CD4-positive, CD25-positive, alpha-beta regulatory T cell (primary cell): ENCODE measurements around the gene PLXNA4. TPM values are rescaled to one million over a fixed set of nuclear protein-coding genes. Genes with fewer than 3 reads are reported as not detected.

ENCODE experiments used
- ATAC-seq, 2 donors: fragments of 150-1000 bp; cut with Tn5 transposase; one replicate each; pipeline ENCODE4 v1.10.0; 2021; ENCODE audit warnings: low read depth in 2 of 2, moderate number of reproducible peaks in 2 of 2, moderate library complexity in 1 of 2
- DNase-seq, 3 donors: peaks; one replicate each; pipeline versions ENCODE4 v3.0.0 to v3.0.0-alpha.2; 2012 to 2022; ENCODE audit warnings: mixed read lengths in 1 of 3
- H3K27ac ChIP-seq: one replicate; pipeline ENCODE4 v1.7.0; 2013; ENCODE audit warnings: mild to moderate bottlenecking, low read length; ENCODE audit not compliant: insufficient read depth, poor library complexity, severe bottlenecking
- H3K27me3 ChIP-seq: one replicate; pipeline ENCODE4 v1.7.0; 2013; ENCODE audit warnings: low read length; ENCODE audit not compliant: control insufficient read depth, insufficient read depth
- H3K36me3 ChIP-seq: one replicate; pipeline ENCODE4 v1.7.0; 2013; ENCODE audit warnings: mild to moderate bottlenecking, low read length, moderate library complexity; ENCODE audit not compliant: control insufficient read depth, insufficient read depth
- H3K4me1 ChIP-seq: 2 replicates; pipeline ENCODE4 v1.7.0; 2013; ENCODE audit warnings: mild to moderate bottlenecking, low read length; ENCODE audit not compliant: insufficient read depth, control insufficient read depth, poor library complexity, severe bottlenecking
- H3K4me3 ChIP-seq: one replicate; pipeline ENCODE4 v1.7.0; 2013; ENCODE audit warnings: low read depth, mild to moderate bottlenecking, low read length, moderate library complexity
- H3K9me3 ChIP-seq, 2 experiments: 1 replicate in 1 of 2; 2 replicates in 1 of 2; pipeline ENCODE4 v1.7.0; 2013; ENCODE audit warnings: low read length in 2 of 2, mild to moderate bottlenecking in 1 of 2, moderate library complexity in 1 of 2; ENCODE audit not compliant: control insufficient read depth in 2 of 2
- H3K27ac Mint-ChIP-seq, 3 donors: one replicate each; pipeline ENCODE4 v1.8.0; 2020 to 2022; ENCODE audit warnings: mild to moderate bottlenecking in 3 of 3, mixed read lengths in 3 of 3, moderate library complexity in 2 of 3
- H3K27me3 Mint-ChIP-seq: one replicate; pipeline ENCODE4 v1.8.0; 2022; ENCODE audit warnings: mild to moderate bottlenecking, mixed read lengths
- H3K36me3 Mint-ChIP-seq: one replicate; pipeline ENCODE4 v1.8.0; 2020; ENCODE audit warnings: mixed read lengths
- H3K4me1 Mint-ChIP-seq, 4 donors: one replicate each; pipeline ENCODE4 v1.8.0; 2020 to 2022; ENCODE audit warnings: mixed read lengths in 4 of 4, mild to moderate bottlenecking in 1 of 4
- H3K4me3 Mint-ChIP-seq, 4 donors: one replicate each; pipeline ENCODE4 v1.8.0; 2020 to 2022; ENCODE audit warnings: mild to moderate bottlenecking in 4 of 4, mixed read lengths in 4 of 4, moderate library complexity in 3 of 4
- H3K9me3 Mint-ChIP-seq, 7 donors: one replicate each; pipeline ENCODE4 v1.8.0; 2020 to 2022; ENCODE audit warnings: mixed read lengths in 7 of 7, mild to moderate bottlenecking in 3 of 7, moderate library complexity in 2 of 7
- polyA plus RNA-seq, 4 donors: library from polyadenylated mRNA; unstranded; fragments of 300-500 nt; fragmentation: Illumina TruSeq; gene quantifications; one replicate each; pipeline ENCODE4 v1.2.3, GENCODE V29; 2021
- total RNA-seq: library from RNA; stranded (reverse); gene quantifications from one replicate; pipeline ENCODE4 v1.2.3, GENCODE V29; 2022

Gene PLXNA4
- total and polyA plus RNA-seq, 5 donors from 2014 or later, result 0.27 TPM; not detected in 4

DNA sequence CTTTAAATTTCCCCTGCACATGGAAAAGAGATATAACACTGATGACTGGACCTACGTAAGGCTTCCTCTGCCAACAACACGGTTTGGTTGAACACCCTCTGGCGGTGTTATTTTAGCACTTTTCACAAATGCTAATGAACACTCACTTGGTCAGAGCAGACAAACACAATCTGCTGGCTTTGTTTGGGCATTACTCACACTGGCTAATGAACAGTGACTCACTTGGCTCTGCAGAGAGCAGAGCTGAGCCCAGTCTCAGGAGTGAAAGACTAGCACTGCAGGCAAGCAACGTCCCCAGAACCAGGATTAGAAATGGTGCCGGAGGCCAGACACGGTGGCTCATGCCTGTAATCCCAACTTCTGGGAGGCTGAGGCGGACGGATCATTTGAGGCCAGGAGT, 430.8 kb downstream of the PLXNA4 start:
- no peak overlapping the region for H3K4me3 ChIP-seq
- no peaks in the 10 kb centered on the region for H3K4me1 ChIP-seq
- H3K9me3 Mint-ChIP-seq, result no peaks in the 10 kb centered on the region
- ATAC-seq (no peak), DNase-seq (no peak)
- H3K9me3 ChIP-seq, result no peaks in the 10 kb centered on the region
- H3K27me3 Mint-ChIP-seq, result no peaks in the 10 kb centered on the region
- H3K4me3 Mint-ChIP-seq, result no peak overlapping the region
- no peaks in the 10 kb centered on the region for H3K27me3 ChIP-seq
- no peak overlapping the region for H3K27ac Mint-ChIP-seq
- no peaks in the 10 kb centered on the region for H3K4me1 Mint-ChIP-seq
- no peak overlapping the region for H3K27ac ChIP-seq
- no peaks in the 10 kb centered on the region for H3K36me3 ChIP-seq
- no peaks in the 10 kb centered on the region for H3K36me3 Mint-ChIP-seq

DNA sequence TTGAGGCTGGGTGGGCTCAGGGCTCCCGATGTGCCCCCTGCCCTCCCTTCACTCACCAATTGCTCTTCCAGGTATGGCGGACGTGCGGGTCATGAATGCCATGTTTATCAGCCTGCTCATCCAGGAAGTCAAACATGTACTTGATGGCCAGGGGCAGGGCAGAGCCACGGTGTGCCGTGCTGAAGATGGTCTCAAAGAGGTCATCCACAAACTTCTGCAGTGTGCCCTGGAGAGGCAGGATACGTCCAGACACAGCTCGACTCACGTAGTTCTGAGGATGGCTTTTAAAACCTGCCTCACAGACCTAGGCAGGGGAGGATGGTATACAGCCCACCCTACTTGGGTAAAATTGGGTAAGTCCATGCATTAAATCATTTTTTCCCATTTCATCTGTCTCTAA, 431.2 kb downstream of the PLXNA4 start:
- no peak for ATAC-seq
- H3K4me3 Mint-ChIP-seq, result no peak overlapping the region
- H3K9me3 Mint-ChIP-seq, result no peaks in the 10 kb centered on the region
- no peak for DNase-seq
- H3K27me3 Mint-ChIP-seq, result no peaks in the 10 kb centered on the region
- no peaks in the 10 kb centered on the region for H3K4me1 Mint-ChIP-seq
- no peaks in the 10 kb centered on the region for H3K36me3 Mint-ChIP-seq
- no peaks in the 10 kb centered on the region for H3K4me1 ChIP-seq
- no peak overlapping the region for H3K27ac Mint-ChIP-seq
- no peak overlapping the region for H3K27ac ChIP-seq
- no peaks in the 10 kb centered on the region for H3K9me3 ChIP-seq
- no peak overlapping the region for H3K4me3 ChIP-seq
- no peaks in the 10 kb centered on the region for H3K27me3 ChIP-seq
- H3K36me3 ChIP-seq, result no peaks in the 10 kb centered on the region

DNA sequence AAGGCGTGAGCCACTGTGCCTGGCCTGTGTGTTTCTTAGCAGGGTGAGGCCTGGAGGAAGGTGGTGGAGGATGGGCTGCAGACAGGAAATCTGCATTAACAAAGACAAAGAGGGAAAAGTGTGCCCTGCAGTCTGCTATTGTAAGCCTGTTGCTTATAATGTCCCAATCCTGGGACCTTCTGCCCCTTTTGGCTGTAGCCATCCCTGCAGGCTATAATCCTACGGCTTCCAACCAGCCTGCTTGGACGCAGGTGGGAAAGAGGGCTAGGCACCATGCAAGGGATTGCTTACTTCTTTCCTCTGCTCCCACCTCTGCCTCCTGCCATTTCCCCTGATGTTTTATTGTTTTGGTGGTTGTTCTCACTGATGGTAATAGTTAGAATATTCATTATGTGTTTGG, 434.3 kb downstream of the PLXNA4 start:
- no peaks in the 10 kb centered on the region for H3K27me3 ChIP-seq
- Mint-ChIP-seq H3K4me1 (no peaks in the 10 kb centered on the region), H3K36me3 (no peaks in the 10 kb centered on the region), H3K27me3 (no peaks in the 10 kb centered on the region), H3K4me3 (no peak overlapping the region), H3K9me3 (peaks cover 0 to 2% (median 0%) of the 10 kb centered on the region in 7 donors), H3K27ac (no peak overlapping the region)
- H3K4me1 ChIP-seq, result no peaks in the 10 kb centered on the region
- no peaks in the 10 kb centered on the region for H3K36me3 ChIP-seq
- ATAC-seq, result no peak
- no peaks in the 10 kb centered on the region for H3K9me3 ChIP-seq
- no peak for DNase-seq
- H3K27ac ChIP-seq, result no peak overlapping the region
- no peak overlapping the region for H3K4me3 ChIP-seq

DNA sequence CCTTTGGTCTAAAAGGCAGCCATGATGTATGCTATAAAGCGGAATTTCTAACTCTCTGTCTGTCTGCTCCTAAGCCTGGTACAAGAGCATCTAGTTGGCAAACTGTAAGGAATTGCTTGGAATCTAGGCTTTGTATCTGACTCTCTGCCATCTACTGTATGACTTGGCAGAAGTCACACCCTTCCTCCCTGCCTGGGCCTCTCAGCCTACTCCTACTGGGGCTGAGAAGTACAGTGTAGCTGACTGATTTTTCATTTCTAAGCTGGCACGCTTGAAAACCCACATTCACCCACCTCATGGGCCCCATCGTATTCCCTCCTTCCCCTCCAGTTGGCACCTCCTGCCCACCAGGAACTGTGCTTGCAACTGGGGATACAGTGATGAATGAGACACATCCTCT, 435.2 kb downstream of the PLXNA4 start:
- Mint-ChIP-seq H3K4me1 (no peaks in the 10 kb centered on the region), H3K27me3 (no peaks in the 10 kb centered on the region), H3K27ac (no peak overlapping the region), H3K9me3 (peaks cover 0 to 2% (median 0%) of the 10 kb centered on the region in 7 donors), H3K4me3 (no peak overlapping the region), H3K36me3 (no peaks in the 10 kb centered on the region)
- DNase-seq, result no peak
- Histone ChIP-seq H3K9me3 (no peaks in the 10 kb centered on the region), H3K36me3 (no peaks in the 10 kb centered on the region), H3K4me1 (no peaks in the 10 kb centered on the region), H3K4me3 (no peak overlapping the region), H3K27me3 (no peaks in the 10 kb centered on the region), H3K27ac (no peak overlapping the region)
- ATAC-seq, result no peak

DNA sequence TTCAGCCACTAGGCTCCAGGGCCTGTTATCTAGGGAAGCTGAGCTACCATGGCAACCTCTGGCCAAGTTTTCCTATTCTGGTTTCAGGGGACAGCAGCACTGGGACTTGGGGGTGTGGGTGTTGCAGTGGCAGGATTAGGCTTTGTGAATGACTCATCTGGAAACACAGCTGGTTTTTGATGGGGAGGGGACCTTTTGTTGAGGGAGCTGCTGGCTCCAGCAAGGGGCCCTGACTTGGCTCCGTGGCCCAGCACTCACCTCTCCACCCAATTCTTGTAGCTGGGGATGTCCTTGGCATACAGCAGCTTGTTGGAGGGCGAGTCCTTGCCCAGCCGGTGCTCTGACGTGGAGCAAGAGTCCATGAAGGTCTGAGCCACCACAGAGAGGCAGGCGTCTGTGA, 435.9 kb downstream of the PLXNA4 start:
- ATAC-seq (no peak), DNase-seq (no peak)
- Histone ChIP-seq H3K9me3 (no peaks in the 10 kb centered on the region), H3K27ac (no peak overlapping the region), H3K4me1 (no peaks in the 10 kb centered on the region), H3K36me3 (no peaks in the 10 kb centered on the region), H3K4me3 (no peak overlapping the region), H3K27me3 (no peaks in the 10 kb centered on the region)
- Mint-ChIP-seq H3K4me1 (no peaks in the 10 kb centered on the region), H3K9me3 (peaks cover 0 to 2% (median 0%) of the 10 kb centered on the region in 7 donors), H3K36me3 (no peaks in the 10 kb centered on the region), H3K4me3 (no peak overlapping the region), H3K27ac (peak overlapping the region in 1 of 3 donors; percentile 16), H3K27me3 (no peaks in the 10 kb centered on the region)

DNA sequence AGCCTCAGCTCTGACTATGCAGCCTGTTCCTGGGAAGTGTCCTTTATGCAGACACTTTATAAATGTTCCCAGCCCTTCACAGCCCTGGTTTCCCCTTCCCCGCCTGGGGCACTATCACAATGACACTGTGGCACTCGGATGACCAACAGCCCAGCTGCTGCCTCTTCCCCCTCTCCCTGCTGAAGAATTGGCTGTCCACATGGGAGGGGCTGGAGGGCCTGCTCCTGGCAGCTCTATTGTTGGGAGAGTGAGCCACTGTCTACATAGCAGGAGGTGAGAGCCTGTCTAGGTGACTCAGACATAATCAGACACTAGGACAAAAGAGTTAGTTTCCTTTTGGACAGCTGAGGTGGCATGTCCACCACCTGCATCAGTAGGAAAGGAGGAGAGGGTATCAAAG, 437.5 kb downstream of the PLXNA4 start:
- H3K27me3 Mint-ChIP-seq, result no peaks in the 10 kb centered on the region
- no peaks in the 10 kb centered on the region for H3K36me3 ChIP-seq
- no peaks in the 10 kb centered on the region for H3K4me1 Mint-ChIP-seq
- peaks cover 0 to 2% (median 0%) of the 10 kb centered on the region in 7 donors for H3K9me3 Mint-ChIP-seq
- no peaks in the 10 kb centered on the region for H3K4me1 ChIP-seq
- H3K36me3 Mint-ChIP-seq, result no peaks in the 10 kb centered on the region
- no peaks in the 10 kb centered on the region for H3K9me3 ChIP-seq
- no peaks in the 10 kb centered on the region for H3K27me3 ChIP-seq
- no peak overlapping the region for H3K27ac Mint-ChIP-seq
- no peak for ATAC-seq
- DNase-seq, result no peak
- no peak overlapping the region for H3K4me3 ChIP-seq
- H3K4me3 Mint-ChIP-seq, result no peak overlapping the region
- H3K27ac ChIP-seq, result no peak overlapping the region

DNA sequence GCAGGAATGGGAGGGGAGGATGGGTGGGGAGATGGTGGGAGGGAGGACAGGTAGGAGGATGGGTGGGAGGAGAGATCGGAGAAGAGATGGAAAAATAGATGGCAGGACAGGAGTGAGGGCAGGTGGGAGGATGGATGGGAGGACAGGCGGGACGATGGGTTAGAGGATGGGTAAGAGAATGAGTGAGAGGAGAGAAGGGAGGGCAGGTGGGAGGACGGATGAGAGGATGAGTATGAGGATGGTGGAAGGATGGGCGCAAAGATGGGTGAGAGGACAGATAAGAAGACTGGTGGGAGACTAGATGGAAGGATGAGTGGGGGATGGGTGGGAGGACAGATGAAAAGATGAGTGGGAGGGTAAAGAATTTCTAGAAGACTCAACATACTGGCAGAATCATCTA, 438.6 kb downstream of the PLXNA4 start:
- H3K4me1 Mint-ChIP-seq, result no peaks in the 10 kb centered on the region
- no peak overlapping the region for H3K4me3 Mint-ChIP-seq

DNA sequence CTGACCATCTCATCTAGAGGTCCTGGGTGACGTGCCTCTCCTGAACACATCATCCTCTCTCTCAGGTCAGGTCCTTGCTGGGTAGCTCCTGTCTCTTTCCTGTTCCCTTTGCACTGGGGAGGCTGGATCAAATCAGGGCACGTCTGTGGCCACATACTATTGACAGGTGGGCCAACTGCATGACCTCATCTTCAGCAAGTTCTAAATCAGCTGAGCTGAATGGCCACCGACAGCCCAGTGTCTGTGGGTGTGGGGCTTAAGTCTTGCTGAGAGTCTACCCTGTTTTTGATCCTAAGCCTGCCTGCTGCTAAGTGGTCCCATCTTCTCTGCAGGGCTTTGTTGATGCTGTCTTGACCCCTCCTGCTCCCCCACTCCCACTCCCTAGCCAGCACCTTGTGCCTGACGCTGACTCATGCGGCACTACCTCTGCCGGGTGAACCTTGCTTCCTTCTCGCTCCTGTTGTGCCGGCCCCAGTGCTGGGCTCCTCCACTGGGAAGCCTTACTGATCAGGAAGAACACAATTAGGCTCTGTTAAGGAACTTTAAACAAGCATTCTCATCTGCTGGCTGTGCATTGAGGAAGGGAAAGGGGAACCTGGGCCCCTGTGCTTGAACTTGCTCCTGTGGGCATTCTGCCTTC, 440.4 kb downstream of the PLXNA4 start:
- Histone ChIP-seq H3K27me3 (no peaks in the 10 kb centered on the region), H3K36me3 (no peaks in the 10 kb centered on the region), H3K4me3 (no peak overlapping the region), H3K9me3 (no peaks in the 10 kb centered on the region), H3K27ac (no peak overlapping the region), H3K4me1 (no peaks in the 10 kb centered on the region)
- Mint-ChIP-seq H3K27ac (no peak overlapping the region), H3K27me3 (no peaks in the 10 kb centered on the region), H3K36me3 (no peaks in the 10 kb centered on the region), H3K9me3 (peaks cover 0 to 2% (median 0%) of the 10 kb centered on the region in 7 donors), H3K4me3 (no peak overlapping the region), H3K4me1 (no peaks in the 10 kb centered on the region)
- no peak for ATAC-seq
- no peak for DNase-seq

More for the DNA sequence above, 438.6 kb downstream of the PLXNA4 start:
- no peak for ATAC-seq
- no peak overlapping the region for H3K27ac ChIP-seq
- no peak overlapping the region for H3K4me3 ChIP-seq
- Mint-ChIP-seq H3K9me3 (peaks cover 0 to 2% (median 0%) of the 10 kb centered on the region in 7 donors), H3K27ac (no peak overlapping the region), H3K27me3 (no peaks in the 10 kb centered on the region), H3K36me3 (no peaks in the 10 kb centered on the region)
- H3K9me3 ChIP-seq, result no peaks in the 10 kb centered on the region
- no peaks in the 10 kb centered on the region for H3K36me3 ChIP-seq
- DNase-seq, result no peak
- no peaks in the 10 kb centered on the region for H3K27me3 ChIP-seq
- H3K4me1 ChIP-seq, result no peaks in the 10 kb centered on the region
